Measurements from ENCODE around the gene MBD3L2. TPM values are rescaled to one million over a fixed set of nuclear protein-coding genes. Genes with fewer than 3 reads are reported as not detected.
A peak's percentile ranks its signal among the peaks of the same experiment; 100 is the strongest.

MBD3L2 gene
- total RNA-seq, 1 donor from 2014 or later, result not detected

- H3K9me3 Mint-ChIP-seq, result peaks cover 82% of the 10 kb centered on the region
- no peaks in the 10 kb centered on the region for H3K4me1 ChIP-seq
- H3K4me3 Mint-ChIP-seq, result no peak overlapping the region
- no peaks in the 10 kb centered on the region for H4K20me1 ChIP-seq (ENCODE audit: low read depth)
- H3K79me2 ChIP-seq (ENCODE audit: low read depth), result no peaks in the 10 kb centered on the region
- no peak overlapping the region for H3K27ac Mint-ChIP-seq
- no peaks in the 10 kb centered on the region for H3K4me1 Mint-ChIP-seq
- peaks cover 57% of the 10 kb centered on the region for H3K9me3 ChIP-seq (ENCODE audit: low read depth)
- H3K36me3 ChIP-seq, result peaks cover 68% of the 10 kb centered on the region
- H3F3A ChIP-seq (ENCODE audit: low read depth), result peaks cover 23% of the 10 kb centered on the region
- no peak overlapping the region for H3K4me2 ChIP-seq
- H2AFZ ChIP-seq (replicated peaks), result no peak overlapping the region
- no peaks in the 10 kb centered on the region for H3K27me3 Mint-ChIP-seq (ENCODE audit: insufficient read depth, low read depth)
- H3K27ac ChIP-seq, result no peak overlapping the region
- H3K9ac ChIP-seq, result no peak overlapping the region
- no peak for DNase-seq (ENCODE audit: low spot score)
- no peak overlapping the region for H3K4me3 ChIP-seq
- TF ChIP-seq EZH2phosphoT487 (IDR thresholded peaks at IDR 0.05), result no peak
- no peak for TF ChIP-seq CTCF (IDR thresholded peaks at IDR 0.05)
- TF ChIP-seq EZH2 (IDR thresholded peaks at IDR 0.05), result no peak
- peaks cover 79% of the 10 kb centered on the region for H3K36me3 Mint-ChIP-seq
- H3K27me3 ChIP-seq, result no peaks in the 10 kb centered on the region
Measured at GRCh38 chr19:7083076-7083956, 34.2 kb downstream of the MBD3L2 start.

GRCh38 chr19:7088999-7089398 is 39.9 kb downstream of the MBD3L2 start:
- Histone ChIP-seq H3K4me3 (no peak overlapping the region), H3K4me2 (no peak overlapping the region), H3K79me2 (ENCODE audit: low read depth) (no peaks in the 10 kb centered on the region), H2AFZ (replicated peaks) (no peak overlapping the region), H3K9ac (no peak overlapping the region), H3K27ac (no peak overlapping the region), H3K36me3 (peaks cover 20% of the 10 kb centered on the region), H3K9me3 (ENCODE audit: low read depth) (peaks cover 25% of the 10 kb centered on the region), H4K20me1 (ENCODE audit: low read depth) (no peaks in the 10 kb centered on the region), H3F3A (ENCODE audit: low read depth) (peaks cover 2% of the 10 kb centered on the region), H3K27me3 (no peaks in the 10 kb centered on the region), H3K4me1 (no peaks in the 10 kb centered on the region)
- DNase-seq (ENCODE audit: low spot score), result no peak
- peaks cover 66% of the 10 kb centered on the region for H3K36me3 Mint-ChIP-seq
- H3K27me3 Mint-ChIP-seq (ENCODE audit: insufficient read depth, low read depth), result peaks cover 5% of the 10 kb centered on the region
- no peak for TF ChIP-seq EZH2 (IDR thresholded peaks at IDR 0.05)
- TF ChIP-seq CTCF (IDR thresholded peaks at IDR 0.05), result no peak
- TF ChIP-seq EZH2phosphoT487 (IDR thresholded peaks at IDR 0.05), result no peak
- no peak overlapping the region for H3K4me3 Mint-ChIP-seq
- no peaks in the 10 kb centered on the region for H3K4me1 Mint-ChIP-seq
- no peak overlapping the region for H3K27ac Mint-ChIP-seq
- peaks cover 67% of the 10 kb centered on the region for H3K9me3 Mint-ChIP-seq

- Mint-ChIP-seq H3K4me1 (peaks cover 8% of the 10 kb centered on the region), H3K36me3 (peaks cover 29% of the 10 kb centered on the region), H3K27me3 (ENCODE audit: insufficient read depth, low read depth) (peaks cover 9% of the 10 kb centered on the region), H3K27ac (peak overlapping the region; percentile 86), H3K4me3 (peak overlapping the region; percentile 86), H3K9me3 (peaks cover 38% of the 10 kb centered on the region)
- Histone ChIP-seq H3K9me3 (ENCODE audit: low read depth) (no peaks in the 10 kb centered on the region), H3K4me2 (peak overlapping the region; percentile 76), H3K27me3 (no peaks in the 10 kb centered on the region), H4K20me1 (ENCODE audit: low read depth) (no peaks in the 10 kb centered on the region), H3K9ac (peak overlapping the region; percentile 78), H3F3A (ENCODE audit: low read depth) (peaks cover 21% of the 10 kb centered on the region), H3K36me3 (no peaks in the 10 kb centered on the region), H2AFZ (replicated peaks) (no peak overlapping the region), H3K4me3 (peak overlapping the region; percentile 69), H3K79me2 (ENCODE audit: low read depth) (no peaks in the 10 kb centered on the region), H3K4me1 (no peaks in the 10 kb centered on the region), H3K27ac (no peak overlapping the region)
- no peak for DNase-seq (ENCODE audit: low spot score)
- TF ChIP-seq CTCF (IDR thresholded peaks at IDR 0.05) (no peak), EZH2phosphoT487 (IDR thresholded peaks at IDR 0.05) (no peak), EZH2 (IDR thresholded peaks at IDR 0.05) (no peak)
Measured at GRCh38 chr19:7098096-7098495, 49.0 kb downstream of the MBD3L2 start.
